IPS-20b (cell line): ENCODE results near the gene PRDM7.
"Not testable (repeated sequence)": the region's sequence is repeated elsewhere in the genome, so short reads cannot be mapped to it uniquely, and the experiment has no call there.

Experiments
- H3K27ac ChIP-seq: one replicate; pipeline ENCODE4 v1.5.1; 2013; ENCODE audit warnings: low read length
- H3K27me3 ChIP-seq: 2 replicates; pipeline ENCODE4 v1.6.1; 2013; ENCODE audit warnings: mild to moderate bottlenecking, low read length, inconsistent platforms; ENCODE audit not compliant: insufficient read depth
- H3K36me3 ChIP-seq: 2 replicates; pipeline ENCODE4 v1.6.1; 2013; ENCODE audit warnings: low read depth, mild to moderate bottlenecking, inconsistent platforms, low read length, moderate library complexity; ENCODE audit not compliant: insufficient read depth
- H3K4me1 ChIP-seq: 2 replicates; pipeline ENCODE4 v1.6.1; 2013; ENCODE audit warnings: mild to moderate bottlenecking, control low read depth, inconsistent platforms, low read length, moderate library complexity; ENCODE audit not compliant: insufficient read depth
- H3K4me3 ChIP-seq: 2 replicates; pipeline ENCODE4 v1.5.1; 2013; ENCODE audit warnings: mild to moderate bottlenecking, low read length, inconsistent platforms
- H3K9ac ChIP-seq: 2 replicates; pipeline ENCODE4 v1.6.1; 2013; ENCODE audit warnings: low read depth, mild to moderate bottlenecking, inconsistent platforms, low read length, moderate library complexity
- H3K9me3 ChIP-seq: 2 replicates; pipeline ENCODE4 v1.6.1; 2013; ENCODE audit warnings: mild to moderate bottlenecking, low read depth, low read length, inconsistent platforms; ENCODE audit not compliant: insufficient read depth

PRDM7 gene

GRCh38 chr16:90057738-90058173 lies 19.4 kb downstream of the PRDM7 start:
- Histone ChIP-seq H3K27ac (no peak overlapping the region), H3K9ac (no peak overlapping the region), H3K4me1 (no peaks in the 10 kb centered on the region), H3K9me3 (peaks cover 23% of the 10 kb centered on the region), H3K36me3 (no peaks in the 10 kb centered on the region), H3K27me3 (no peaks in the 10 kb centered on the region), H3K4me3 (no peak overlapping the region)

- peaks cover 23% of the 10 kb centered on the region for H3K9me3 ChIP-seq
- H3K27me3 ChIP-seq, H3K36me3 ChIP-seq, H3K27ac ChIP-seq, H3K4me1 ChIP-seq, H3K9ac ChIP-seq, H3K4me3 ChIP-seq: not testable (repeated sequence)
Measured at GRCh38 chr16:90056521-90056920, 20.6 kb downstream of the PRDM7 start.

- Histone ChIP-seq H3K27ac (no peak overlapping the region), H3K9me3 (peaks cover 23% of the 10 kb centered on the region), H3K27me3 (no peaks in the 10 kb centered on the region), H3K9ac (no peak overlapping the region), H3K4me3 (no peak overlapping the region), H3K4me1 (no peaks in the 10 kb centered on the region), H3K36me3 (no peaks in the 10 kb centered on the region)
Measured at GRCh38 chr16:90055371-90055770, 21.8 kb downstream of the PRDM7 start.

GRCh38 chr16:90054554-90054953 lies 22.6 kb downstream of the PRDM7 start:
- Histone ChIP-seq H3K27me3 (no peaks in the 10 kb centered on the region), H3K9me3 (peaks cover 23% of the 10 kb centered on the region), H3K9ac (no peak overlapping the region), H3K36me3 (no peaks in the 10 kb centered on the region), H3K4me3 (no peak overlapping the region), H3K4me1 (no peaks in the 10 kb centered on the region), H3K27ac (no peak overlapping the region)

GRCh38 chr16:90053902-90054500 lies 23.1 kb downstream of the PRDM7 start:
- Histone ChIP-seq H3K27ac (no peak overlapping the region), H3K27me3 (no peaks in the 10 kb centered on the region), H3K36me3 (no peaks in the 10 kb centered on the region), H3K9me3 (peaks cover 23% of the 10 kb centered on the region), H3K9ac (no peak overlapping the region), H3K4me3 (no peak overlapping the region), H3K4me1 (no peaks in the 10 kb centered on the region)

GRCh38 chr16:90050969-90051368 lies 26.2 kb downstream of the PRDM7 start:
- no peak overlapping the region for H3K27ac ChIP-seq
- H3K9me3 ChIP-seq = peaks cover 23% of the 10 kb centered on the region
- H3K27me3 ChIP-seq = no peaks in the 10 kb centered on the region

GRCh38 chr16:90048737-90049330 lies 28.3 kb downstream of the PRDM7 start:
- H3K36me3 ChIP-seq = 0 out of 2 replicates have a peak, but pooled peaks cover under 1% of the 10 kb centered on the region
- H3K4me3 ChIP-seq = no peak overlapping the region
- no peaks in the 10 kb centered on the region for H3K4me1 ChIP-seq
- no peaks in the 10 kb centered on the region for H3K27me3 ChIP-seq
- no peak overlapping the region for H3K27ac ChIP-seq
- H3K9ac ChIP-seq = no peak overlapping the region
- peaks cover 6% of the 10 kb centered on the region for H3K9me3 ChIP-seq

More at GRCh38 chr16:90050969-90051368, 26.2 kb downstream of the PRDM7 start:
- H3K36me3 ChIP-seq = no peaks in the 10 kb centered on the region
- no peak overlapping the region for H3K4me3 ChIP-seq
- no peaks in the 10 kb centered on the region for H3K4me1 ChIP-seq
- H3K9ac ChIP-seq = no peak overlapping the region

GRCh38 chr16:90048347-90048722 lies 28.8 kb downstream of the PRDM7 start:
- no peak overlapping the region for H3K4me3 ChIP-seq
- peaks cover 6% of the 10 kb centered on the region; the same call in 1 of the 2 replicates for H3K36me3 ChIP-seq
- H3K9me3 ChIP-seq = peaks cover 4% of the 10 kb centered on the region; the same call in 1 of the 2 replicates

GRCh38 chr16:90047714-90048346 lies 29.3 kb downstream of the PRDM7 start:
- Histone ChIP-seq H3K4me3 (peak overlapping the region; percentile 70; the same call in 1 of the 2 replicates), H3K9ac (no peak overlapping the region), H3K36me3 (peaks cover 11% of the 10 kb centered on the region; the same call in 1 of the 2 replicates), H3K4me1 (no peaks in the 10 kb centered on the region), H3K27me3 (no peaks in the 10 kb centered on the region), H3K9me3 (no peaks in the 10 kb centered on the region), H3K27ac (no peak overlapping the region)

More at GRCh38 chr16:90048347-90048722, 28.8 kb downstream of the PRDM7 start:
- H3K4me1 ChIP-seq = no peaks in the 10 kb centered on the region
- no peak overlapping the region for H3K9ac ChIP-seq
- no peaks in the 10 kb centered on the region for H3K27me3 ChIP-seq
- no peak overlapping the region for H3K27ac ChIP-seq

GRCh38 chr16:90046971-90047713 lies 30.0 kb downstream of the PRDM7 start:
- Histone ChIP-seq H3K9me3 (no peaks in the 10 kb centered on the region), H3K4me1 (no peaks in the 10 kb centered on the region), H3K27me3 (no peaks in the 10 kb centered on the region), H3K36me3 (peaks cover 17% of the 10 kb centered on the region; the same call in 1 of the 2 replicates), H3K27ac (no peak overlapping the region), H3K4me3 (peak overlapping the region; percentile 70), H3K9ac (peak overlapping the region; percentile 48; the same call in 1 of the 2 replicates)

GRCh38 chr16:90046122-90046970 lies 30.8 kb downstream of the PRDM7 start:
- Histone ChIP-seq H3K9me3 (no peaks in the 10 kb centered on the region), H3K27me3 (no peaks in the 10 kb centered on the region), H3K4me3 (peak overlapping the region; percentile 70), H3K36me3 (peaks cover 20% of the 10 kb centered on the region; the same call in 1 of the 2 replicates), H3K4me1 (no peaks in the 10 kb centered on the region), H3K9ac (peak overlapping the region; percentile 48; the same call in 1 of the 2 replicates), H3K27ac (peak overlapping the region; percentile 37)
